HT-29 (cell line): Measurements from ENCODE around the gene CARMIL3. TPM values are rescaled to one million over a fixed set of nuclear protein-coding genes. Genes with fewer than 3 reads are reported as not detected.

Source experiments
- DNase-seq: peaks from one replicate; pipeline ENCODE4 v3.0.0-alpha.2; 2015; ENCODE audit warnings: low spot score
- total RNA-seq: library from RNA; depleted of rRNA; stranded (reverse); fragments of >200 nt; shearing (Covaris generic); gene quantifications from 2 replicates; pipeline ENCODE4 v1.2.3, GENCODE V29; 2014

CARMIL3 gene
- total RNA-seq, 1 experiment from 2014 or later = 1.1 TPM

DNA sequence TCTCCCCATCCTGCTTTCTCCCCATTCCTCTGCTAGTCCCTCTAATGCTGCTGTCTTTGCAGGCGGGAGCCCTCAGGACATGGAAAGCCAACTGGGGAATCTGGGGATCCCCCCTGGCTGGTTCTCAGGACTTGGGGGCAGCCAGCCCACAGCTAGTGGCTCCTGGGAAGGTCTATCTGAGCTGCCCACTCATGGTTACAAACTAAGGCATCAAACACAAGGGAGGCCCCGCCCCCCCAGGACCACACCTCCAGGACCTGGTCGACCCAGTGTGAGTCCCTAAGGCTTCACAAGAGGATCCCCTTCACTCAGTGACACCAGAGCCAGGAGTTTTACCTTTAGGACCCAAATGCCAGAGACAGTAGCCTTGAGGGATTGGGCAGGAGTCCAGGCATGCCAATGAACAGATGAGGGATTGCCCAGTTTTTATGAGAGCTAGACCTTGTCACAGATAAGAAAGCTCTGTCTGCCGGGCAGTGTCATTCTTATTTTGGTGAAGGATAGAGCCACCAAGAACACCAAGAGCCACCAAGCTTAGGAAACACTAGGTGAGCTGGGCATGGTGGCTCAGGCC is 11.5 kb downstream of the CARMIL3 start:
- DNase-seq = no peak

DNA sequence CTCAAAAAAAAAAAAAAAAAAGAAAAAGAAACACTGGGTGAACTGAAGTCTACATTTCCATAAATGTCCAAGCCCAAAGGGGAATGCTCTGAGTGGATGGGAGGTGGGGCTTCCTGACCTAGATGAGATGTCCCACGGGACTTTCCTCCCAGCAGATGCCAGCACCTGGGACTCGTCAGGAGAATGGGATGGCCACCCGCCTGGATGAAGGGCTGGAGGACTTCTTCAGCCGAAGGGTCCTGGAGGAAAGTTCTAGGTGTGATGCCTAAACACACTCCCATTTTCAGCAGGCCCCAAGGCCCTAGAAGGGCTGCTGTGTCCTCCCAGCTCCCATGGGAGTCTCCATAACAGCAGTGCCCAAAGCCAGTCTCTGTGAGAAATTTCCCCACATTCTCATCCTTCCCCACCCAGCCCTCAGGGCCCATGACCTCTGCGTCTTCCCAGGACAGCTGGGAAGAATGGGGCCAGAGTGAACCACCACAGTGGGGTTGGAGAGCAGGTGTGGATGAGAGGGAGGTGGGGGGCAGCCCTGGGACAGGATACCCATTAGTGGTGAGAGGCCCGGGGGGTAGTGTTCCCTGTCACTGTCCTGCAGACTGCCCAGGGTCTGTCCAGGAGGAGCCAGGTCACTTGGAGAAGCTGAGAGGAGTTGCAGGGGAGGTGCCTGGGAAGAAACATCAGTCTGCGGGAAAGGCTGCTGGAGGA is 12.4 kb downstream of the CARMIL3 start:
- no peak for DNase-seq

DNA sequence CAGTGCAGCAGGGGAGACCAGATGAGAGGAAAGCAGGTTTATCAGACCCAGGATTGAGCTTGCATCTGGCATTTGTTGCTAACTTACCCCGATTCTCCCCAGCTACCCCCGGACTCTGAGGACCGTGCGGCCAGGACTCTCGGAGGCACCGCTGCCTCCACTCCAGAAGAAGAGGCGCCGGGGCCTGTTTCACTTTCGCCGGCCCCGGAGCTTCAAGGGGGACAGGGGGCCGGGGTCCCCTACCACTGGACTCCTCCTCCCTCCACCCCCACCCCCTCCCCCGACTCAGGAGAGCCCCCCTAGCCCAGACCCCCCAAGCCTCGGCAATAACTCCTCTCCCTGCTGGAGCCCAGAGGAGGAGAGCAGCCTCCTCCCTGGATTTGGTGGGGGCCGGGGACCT is 13.0 kb downstream of the CARMIL3 start:
- no peak for DNase-seq

DNA sequence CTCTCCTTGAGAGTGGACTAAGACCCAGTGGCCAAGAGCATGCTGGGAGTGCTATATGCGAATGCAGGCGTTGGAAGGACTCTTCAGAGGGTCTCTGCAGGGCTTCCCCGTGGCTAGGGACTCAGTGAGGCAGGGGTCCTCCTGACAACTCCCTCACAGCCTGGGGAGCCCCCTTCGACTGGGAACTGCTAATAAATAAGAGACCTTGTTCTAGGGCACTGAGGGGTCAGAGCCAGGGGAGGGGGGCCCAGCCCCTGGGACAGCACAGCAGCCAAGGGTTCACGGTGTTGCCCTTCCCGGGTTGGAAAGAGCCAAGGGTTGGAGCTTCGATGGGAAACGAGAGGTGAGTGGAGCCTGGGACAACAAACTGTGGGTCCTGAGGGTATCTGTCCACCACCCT is 13.6 kb downstream of the CARMIL3 start:
- no peak for DNase-seq

DNA sequence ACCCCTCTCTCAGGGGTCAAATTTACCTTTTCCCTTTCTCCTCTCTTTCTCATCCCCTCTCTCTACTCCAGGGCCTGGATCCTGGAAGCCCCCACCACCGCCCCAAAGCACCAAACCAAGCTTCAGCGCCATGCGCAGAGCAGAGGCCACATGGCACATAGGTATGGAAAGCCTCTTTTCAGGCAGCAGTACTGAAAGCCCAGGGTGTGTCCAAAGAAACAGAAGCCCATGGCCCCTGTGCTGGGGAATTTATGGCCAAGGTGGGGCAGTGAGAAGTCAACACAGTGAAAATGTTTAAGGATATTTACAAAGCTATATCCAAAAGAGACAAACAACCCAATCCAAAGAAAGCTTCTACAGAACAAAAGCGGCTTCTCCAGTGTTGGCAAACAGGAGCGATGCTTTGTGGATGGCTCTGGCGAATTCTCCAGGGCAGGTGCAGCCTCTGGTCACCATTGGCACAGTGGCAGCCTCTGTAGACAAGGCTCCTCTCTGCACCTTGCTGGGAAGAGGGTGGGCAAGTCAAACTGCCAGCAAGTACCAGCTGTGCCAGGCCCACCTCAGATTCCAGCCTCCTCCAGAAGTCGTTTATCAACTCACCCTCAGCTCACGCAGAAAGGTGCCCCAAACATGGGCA is 14.8 kb downstream of the CARMIL3 start:
- DNase-seq = no peak

DNA sequence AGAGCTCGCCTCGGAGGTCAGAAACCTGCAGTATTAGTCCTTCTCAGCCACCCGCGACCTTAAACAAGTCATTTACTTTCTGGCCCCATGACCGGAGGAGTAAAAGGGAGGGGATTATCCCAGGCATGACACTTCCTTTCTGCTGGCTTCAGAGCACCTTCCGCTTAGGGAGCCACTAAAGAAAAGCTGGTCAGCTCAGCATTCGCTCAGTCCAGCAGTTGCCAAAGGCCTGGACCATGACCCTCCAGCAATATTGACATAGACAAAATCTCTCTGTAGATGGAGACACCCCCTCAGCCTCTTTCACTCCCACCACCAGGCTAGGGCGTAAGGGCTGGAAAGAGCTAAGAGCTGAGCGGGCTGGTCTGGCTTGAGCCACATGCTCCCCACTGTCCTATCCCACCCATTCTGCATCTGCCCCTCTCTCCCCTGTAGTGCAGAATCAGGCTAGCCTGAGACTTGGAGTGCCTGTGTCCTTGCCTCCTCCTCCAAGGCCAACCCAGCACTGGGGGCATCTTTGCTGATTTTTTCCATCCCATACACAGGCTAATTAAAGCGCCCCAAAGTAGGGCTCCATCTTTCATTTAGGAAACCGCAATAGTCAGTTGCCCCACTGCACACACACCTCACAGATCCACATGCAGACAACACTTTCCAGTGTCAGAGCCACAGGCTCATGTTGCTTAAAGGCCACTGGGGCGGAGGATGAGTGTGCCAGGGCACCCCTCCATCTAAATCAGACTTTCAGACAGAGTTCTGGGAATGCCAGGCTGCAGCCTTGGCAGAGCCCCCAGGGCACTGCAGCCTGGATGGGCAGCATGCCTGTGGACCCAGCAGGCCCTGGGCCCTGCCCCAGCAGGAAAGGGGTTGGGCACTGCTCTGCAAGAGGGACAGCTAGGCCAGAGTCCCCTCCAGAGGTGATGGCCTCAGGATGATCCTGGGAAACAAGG is 15.6 kb downstream of the CARMIL3 start:
- DNase-seq = no peak

DNA sequence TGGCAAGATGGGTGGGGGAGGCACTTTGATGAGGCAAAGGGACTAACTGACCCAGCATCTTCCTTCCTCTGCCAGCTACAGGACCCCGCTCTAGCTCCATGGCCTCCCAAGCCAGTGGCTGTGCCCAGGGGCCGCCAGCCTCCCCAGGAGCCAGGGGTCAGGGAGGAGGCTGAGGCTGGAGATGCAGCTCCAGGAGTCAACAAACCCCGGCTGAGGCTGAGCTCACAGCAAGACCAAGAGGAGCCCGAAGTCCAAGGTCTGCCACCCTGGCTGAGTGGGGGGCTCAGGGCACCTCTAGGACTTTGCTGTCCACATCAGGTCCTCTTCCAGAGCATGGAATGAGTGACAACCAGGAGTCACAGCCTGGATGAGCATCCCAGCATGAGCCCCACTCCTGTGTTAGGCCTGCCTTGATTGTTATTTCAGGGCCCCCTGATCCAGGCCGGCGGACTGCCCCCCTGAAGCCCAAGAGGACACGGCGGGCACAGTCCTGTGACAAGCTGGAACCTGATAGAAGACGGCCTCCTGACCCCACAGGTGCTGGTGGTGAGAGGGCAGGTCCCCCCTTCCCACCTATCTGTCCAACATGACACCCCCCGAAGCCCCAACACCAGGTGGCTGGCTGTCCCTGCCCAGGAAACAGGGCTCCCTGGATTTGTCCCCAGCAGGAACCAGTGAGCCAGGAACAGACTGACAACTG is 17.1 kb downstream of the CARMIL3 start:
- no peak for DNase-seq

DNA sequence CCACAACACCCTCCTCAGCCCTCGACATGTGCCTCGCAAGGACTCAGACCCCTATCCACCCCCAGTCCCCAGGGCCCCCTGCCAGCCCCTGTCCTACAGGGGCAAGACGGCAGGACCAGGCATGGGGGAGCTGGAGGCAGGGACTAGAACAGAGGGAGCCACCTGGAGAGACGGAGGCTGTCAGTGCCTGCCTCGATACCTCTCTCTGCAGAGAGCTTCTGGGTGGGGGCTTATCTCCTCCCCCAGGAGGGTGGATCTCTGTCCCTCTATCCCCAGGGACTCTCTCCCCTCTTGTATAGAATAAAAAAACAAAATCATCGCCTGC is 17.6 kb downstream of the CARMIL3 start:
- no peak for DNase-seq

DNA sequence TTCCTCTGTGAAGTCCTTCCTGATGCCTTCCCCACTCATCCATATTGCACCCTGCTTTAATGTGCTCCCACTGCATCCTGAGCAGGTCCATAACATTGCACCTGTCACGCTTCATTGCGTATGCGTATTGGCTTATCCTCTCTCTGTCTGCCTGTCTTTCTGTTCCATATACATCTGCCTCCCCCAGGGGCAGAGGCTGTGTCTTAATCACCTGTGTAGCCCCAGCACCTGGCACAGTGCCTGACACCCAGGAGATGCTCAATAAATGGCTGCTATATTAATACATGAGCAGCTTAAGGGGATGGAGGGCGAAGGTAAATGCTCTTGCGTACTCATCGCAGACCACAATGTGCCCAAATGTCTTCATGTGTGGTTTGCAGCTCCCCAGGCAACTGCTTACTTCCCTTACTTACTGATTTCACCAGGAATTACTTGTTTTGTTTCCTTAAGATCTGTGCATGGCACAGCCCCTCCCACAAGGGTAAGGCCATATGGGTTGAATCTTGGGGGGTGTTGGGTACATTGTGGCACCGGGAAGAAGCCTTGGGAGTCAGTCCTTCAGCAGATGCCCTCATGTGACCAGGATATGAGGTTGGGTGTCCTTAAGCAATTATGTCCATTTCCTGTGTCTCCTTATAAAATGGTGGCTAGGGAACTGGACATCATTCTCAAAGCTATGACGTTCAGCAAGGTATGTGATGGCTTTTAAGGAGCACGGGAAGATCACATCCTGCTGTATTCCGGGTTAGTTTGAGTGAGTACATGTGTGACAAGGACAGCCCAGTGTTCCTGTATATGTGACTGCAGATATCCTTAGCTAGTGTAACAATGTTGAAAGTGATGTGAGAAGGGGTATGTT is 18.7 kb downstream of the CARMIL3 start:
- DNase-seq = no peak

DNA sequence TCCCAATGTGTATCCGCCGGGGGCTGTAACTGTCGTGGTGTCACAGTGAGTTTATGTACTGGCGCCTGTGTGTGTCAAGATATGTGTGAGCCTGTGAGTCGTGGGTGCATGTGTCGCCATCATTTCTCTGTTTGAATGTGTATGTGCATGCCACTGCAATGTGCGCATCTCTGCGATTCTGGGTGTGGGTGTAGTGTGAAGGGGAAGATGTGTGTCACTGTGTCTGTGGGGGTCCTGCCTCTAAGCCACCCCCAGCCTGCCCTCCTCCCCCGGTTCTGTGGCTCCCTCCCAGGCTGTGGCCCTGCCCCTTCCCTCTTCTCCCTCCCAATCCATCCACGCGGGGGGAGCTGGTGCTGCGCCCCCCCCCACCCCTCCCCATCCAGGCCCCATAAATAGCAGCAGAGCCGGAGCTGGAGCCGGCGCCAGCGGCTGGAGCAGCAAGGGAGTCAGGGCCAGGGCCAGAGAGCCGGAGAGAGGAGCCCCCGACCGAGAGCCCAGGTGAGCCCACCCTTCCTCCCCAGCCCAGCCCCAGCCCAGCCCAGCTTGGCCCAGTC is 19.4 kb downstream of the CARMIL3 start, which contains the start of gene CPNE6:
Gene CPNE6, plus strand, starts transcription at position 419 of the 554 bp plus-strand sequence. CDS start 1,375 bp downstream, outside the sequence.
- DNase-seq = no peak

DNA sequence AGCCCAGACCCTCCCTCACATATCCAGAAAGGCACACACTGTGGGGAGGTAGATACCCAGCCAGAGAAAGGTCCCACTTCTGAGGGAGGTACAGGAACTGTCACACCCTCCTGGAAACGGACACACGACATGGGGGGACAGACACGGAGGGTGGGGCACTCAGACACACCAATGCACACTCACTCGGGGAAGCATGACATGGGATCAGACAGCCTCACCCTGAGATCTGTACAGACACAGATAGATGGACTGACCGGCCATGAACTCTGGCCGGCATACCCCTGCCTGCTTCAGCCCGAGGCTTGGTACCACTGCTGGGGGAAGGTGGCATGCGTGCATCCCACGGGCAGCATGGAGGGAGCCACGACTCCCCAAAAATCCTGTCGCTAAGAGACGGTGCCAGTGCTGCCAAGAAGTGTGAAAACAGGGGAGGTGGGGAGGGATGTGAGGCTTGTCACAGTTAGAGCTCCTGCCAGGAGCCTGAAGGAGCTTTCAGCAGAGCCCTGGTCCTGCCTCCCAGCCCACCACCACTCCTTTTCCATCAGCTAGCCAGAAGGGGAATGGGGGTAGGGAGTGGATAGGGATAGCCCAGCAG is 20.1 kb downstream of the CARMIL3 start:
- no peak for DNase-seq

DNA sequence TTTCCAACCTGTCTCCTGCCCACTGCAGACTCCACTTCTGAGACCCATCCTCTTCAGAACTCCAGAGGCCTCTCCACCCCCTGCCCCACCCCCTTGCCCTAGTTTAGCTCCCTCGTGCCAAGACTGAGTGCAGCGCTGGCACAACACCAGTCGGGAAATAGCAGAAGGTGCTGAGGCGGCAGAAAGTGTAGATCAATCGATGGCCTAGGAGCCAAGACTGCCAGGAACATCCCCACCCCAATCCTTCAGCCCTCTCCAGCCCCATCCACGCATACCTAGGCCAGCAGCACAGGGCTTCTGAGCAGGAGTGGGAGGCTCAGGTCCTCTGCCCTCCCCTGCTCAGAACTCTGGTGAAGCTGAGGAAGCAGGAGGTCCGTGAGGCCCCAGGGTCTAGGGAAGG is 20.6 kb downstream of the CARMIL3 start:
- DNase-seq = no peak

DNA sequence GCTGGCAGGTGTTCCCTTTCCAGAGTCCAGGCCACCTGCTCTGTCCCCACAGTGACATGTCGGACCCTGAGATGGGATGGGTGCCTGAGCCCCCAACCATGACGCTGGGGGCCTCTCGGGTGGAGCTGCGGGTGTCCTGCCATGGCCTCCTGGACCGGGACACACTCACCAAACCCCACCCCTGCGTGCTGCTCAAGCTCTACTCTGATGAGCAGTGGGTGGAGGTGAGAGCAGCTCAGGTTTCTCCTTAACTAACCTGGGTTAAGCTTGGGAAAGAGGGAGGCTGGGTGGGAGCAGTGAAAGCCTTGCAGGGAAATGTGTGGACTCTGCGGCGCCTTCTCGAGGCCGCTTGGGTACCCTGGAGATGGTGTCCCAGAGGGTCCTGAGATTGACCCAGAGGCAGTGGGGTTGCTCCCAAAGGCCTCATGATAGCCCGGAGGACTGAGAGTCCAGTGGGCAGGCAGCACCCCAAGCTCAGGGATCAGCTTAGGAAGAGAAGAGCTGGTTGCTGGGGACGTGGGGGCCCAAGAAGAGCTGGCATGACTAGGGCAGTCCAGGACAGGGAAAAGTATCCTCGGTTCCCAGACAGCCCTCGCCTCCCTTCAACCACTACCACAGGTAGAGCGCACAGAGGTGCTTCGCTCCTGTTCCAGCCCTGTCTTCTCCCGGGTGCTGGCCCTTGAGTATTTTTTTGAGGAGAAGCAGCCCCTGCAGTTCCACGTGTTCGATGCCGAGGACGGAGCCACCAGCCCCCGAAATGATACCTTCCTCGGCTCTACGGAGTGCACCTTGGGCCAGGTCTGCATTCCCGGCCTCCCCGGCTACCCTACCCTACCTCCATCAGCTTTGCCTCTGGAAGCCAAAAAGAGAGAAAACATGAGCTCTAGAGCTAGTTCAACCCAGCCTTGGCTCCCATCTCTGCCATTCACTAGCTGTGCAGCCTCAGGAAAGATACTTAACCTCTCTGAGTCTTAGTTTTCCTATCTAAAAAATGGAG is 21.4 kb downstream of the CARMIL3 start:
- DNase-seq = no peak

DNA sequence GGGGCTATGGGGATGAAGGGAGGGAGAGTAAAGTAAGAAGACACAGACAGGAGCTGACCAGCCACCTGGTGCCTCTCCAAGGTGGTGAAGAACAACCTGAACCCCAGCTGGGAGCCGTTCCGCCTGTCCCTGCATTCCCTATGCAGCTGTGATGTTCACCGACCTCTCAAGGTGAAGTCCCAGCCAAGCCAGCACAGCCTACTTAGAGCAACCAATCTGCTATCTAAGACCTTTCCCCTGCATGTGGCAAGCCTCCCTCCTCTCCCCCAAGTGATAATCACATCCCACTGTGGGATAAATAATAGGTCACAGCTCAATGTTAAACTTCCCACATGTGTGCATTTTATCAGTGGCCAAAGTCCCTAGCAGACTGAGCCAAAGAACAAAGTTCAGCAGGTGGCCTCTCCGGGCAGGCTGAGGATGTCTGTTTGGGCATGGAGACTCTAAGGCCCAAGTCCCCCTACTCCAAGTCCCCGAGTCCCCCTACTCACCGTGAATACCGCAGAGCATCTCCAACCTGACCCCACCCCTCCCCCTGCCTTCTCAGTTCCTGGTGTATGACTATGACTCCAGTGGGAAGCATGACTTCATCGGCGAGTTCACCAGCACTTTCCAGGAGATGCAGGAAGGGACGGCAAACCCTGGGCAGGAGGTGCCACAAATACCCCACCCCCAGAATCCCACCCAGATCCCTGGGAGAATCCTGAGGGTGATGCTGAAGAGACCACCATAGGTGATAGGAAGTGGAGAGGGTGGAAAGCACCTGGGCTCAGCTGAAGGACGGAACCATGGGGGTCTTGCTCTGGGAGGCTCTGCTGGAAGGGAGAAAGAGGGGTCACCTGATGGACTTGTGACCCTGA is 23.0 kb downstream of the CARMIL3 start:
- DNase-seq = no peak

DNA sequence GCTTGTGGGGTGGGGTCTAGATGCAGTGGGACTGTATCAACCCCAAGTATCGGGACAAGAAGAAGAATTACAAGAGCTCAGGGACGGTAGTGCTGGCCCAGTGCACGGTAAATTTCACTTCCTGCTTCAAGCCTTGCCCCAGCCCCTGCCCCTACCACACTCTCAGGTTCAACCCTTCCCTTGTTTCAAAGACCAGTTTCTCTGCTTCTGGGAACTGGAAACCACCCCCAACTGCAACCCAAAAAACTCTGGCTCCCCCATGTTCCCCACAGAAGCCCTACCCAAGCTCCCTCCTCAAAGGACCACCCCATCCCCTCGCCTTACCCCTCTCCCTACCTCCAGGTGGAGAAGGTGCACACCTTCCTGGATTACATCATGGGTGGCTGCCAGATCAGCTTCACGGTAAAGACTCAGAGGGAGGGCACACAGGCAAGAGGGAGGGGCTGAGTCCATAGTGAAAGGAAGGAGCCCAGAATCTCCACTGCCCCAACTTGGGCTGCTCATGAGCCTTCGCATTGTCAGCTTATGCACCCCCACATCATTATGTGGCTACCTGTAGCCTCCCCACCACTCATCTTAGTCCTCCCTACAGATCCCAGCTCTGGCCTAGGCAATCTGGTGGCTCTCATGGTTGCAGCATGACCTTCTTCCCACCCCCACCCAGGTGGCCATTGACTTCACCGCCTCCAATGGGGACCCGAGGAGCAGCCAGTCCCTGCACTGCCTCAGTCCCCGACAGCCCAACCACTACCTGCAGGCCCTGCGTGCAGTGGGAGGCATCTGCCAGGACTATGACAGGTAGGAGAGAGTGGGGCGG is 23.9 kb downstream of the CARMIL3 start:
- DNase-seq = no peak

DNA sequence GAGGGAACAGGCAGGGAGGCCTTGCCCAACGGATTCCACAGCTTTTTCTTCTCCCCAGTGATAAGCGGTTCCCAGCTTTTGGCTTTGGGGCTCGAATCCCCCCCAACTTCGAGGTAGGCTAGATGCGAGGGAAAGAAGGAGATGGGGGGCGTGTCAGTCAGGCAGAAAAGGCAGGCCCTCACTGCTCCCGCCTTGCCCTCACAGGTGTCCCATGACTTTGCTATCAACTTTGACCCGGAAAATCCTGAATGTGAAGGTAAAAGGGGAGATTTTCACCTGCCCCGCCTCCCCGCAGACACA is 24.4 kb downstream of the CARMIL3 start:
- DNase-seq = no peak

DNA sequence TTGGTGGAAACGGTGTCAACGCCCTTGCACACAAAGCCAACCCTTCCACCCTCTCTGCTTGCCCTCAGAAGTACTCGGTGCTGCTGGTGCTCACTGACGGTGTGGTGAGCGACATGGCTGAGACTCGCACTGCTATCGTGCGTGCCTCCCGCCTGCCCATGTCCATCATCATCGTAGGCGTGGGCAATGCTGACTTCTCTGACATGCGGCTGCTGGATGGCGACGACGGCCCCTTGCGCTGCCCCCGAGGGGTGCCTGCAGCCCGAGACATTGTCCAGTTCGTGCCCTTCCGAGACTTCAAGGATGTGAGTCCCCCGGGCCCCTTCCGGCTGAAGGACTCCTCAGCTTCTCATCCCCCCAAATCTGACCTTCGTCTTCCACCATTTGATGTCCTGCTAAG is 25.3 kb downstream of the CARMIL3 start:
- no peak for DNase-seq
